Activated T-helper 17 cell treated with anti-CD3 and anti-CD28 coated beads, Interleukin-2, amount 50 U/mL, for 72 hours (primary cell): ENCODE results near the gene HYAL2. TPM values are rescaled to one million over a fixed set of nuclear protein-coding genes. Genes with fewer than 3 reads are reported as not detected.

ENCODE experiments used
- ATAC-seq: fragments of 150-1000 bp; cut with Tn5 transposase; replicated peaks from 2 replicates; pipeline ENCODE4 v1.10.0; 2021; ENCODE audit warnings: mild to moderate bottlenecking, moderate library complexity
- H3K27ac Mint-ChIP-seq: one replicate; pipeline ENCODE4 v1.8.0; 2022; ENCODE audit warnings: mixed read lengths
- H3K27me3 Mint-ChIP-seq: one replicate; pipeline ENCODE4 v1.8.0; 2022; ENCODE audit warnings: mixed read lengths
- H3K36me3 Mint-ChIP-seq: one replicate; pipeline ENCODE4 v1.8.0; 2022; ENCODE audit warnings: low read depth, mild to moderate bottlenecking, mixed read lengths
- H3K4me1 Mint-ChIP-seq: one replicate; pipeline ENCODE4 v1.8.0; 2022; ENCODE audit warnings: mixed read lengths
- H3K4me3 Mint-ChIP-seq: one replicate; pipeline ENCODE4 v1.8.0; 2022; ENCODE audit warnings: mild to moderate bottlenecking, mixed read lengths
- H3K9me3 Mint-ChIP-seq: one replicate; pipeline ENCODE4 v1.8.0; 2022; ENCODE audit warnings: mixed read lengths
- total RNA-seq, 2 donors: library from RNA; stranded (reverse); gene quantifications; one replicate each; pipeline ENCODE4 v1.2.3, GENCODE V29; 2022

The HYAL2 gene
- total RNA-seq: 1 to 10 TPM; 5.1 to 8.5 TPM

GRCh38 chr3:50322386-50323091, at the start of gene HYAL2:
HYAL2 (minus strand) TSS chr3:50322745; CDS start chr3:50320489, 2,256 bp downstream.
- H3K27me3 Mint-ChIP-seq: no peaks in the 10 kb centered on the region

GRCh38 chr3:50371133-50371685, 48.7 kb upstream of the HYAL2 start:
- Mint-ChIP-seq H3K27ac (no peak overlapping the region), H3K4me3 (no peak overlapping the region), H3K27me3 (no peaks in the 10 kb centered on the region), H3K4me1 (peaks cover 5% of the 10 kb centered on the region), H3K36me3 (no peaks in the 10 kb centered on the region), H3K9me3 (no peaks in the 10 kb centered on the region)
- ATAC-seq: no peak

More at GRCh38 chr3:50322386-50323091, at the start of gene HYAL2:
- ATAC-seq: no peak
- H3K4me3 Mint-ChIP-seq: peak within 1 kb of the TSS; percentile 88
- peak within 1 kb of the TSS; percentile 88 for H3K27ac Mint-ChIP-seq
- peaks cover 11% of the 10 kb centered on the region for H3K36me3 Mint-ChIP-seq
- H3K9me3 Mint-ChIP-seq: no peaks in the 10 kb centered on the region
- H3K4me1 Mint-ChIP-seq: peaks cover 11% of the 10 kb centered on the region

GRCh38 chr3:50370594-50370993, 48.0 kb upstream of the HYAL2 start:
- H3K4me1 Mint-ChIP-seq: peaks cover 5% of the 10 kb centered on the region
- no peak for ATAC-seq
- H3K27ac Mint-ChIP-seq: no peak overlapping the region

GRCh38 chr3:50369012-50369670, 46.6 kb upstream of the HYAL2 start:
- Mint-ChIP-seq H3K4me1 (peaks cover 5% of the 10 kb centered on the region), H3K27me3 (no peaks in the 10 kb centered on the region), H3K9me3 (no peaks in the 10 kb centered on the region), H3K27ac (no peak overlapping the region), H3K36me3 (no peaks in the 10 kb centered on the region), H3K4me3 (no peak overlapping the region)
- no peak for ATAC-seq

More at GRCh38 chr3:50370594-50370993, 48.0 kb upstream of the HYAL2 start:
- H3K9me3 Mint-ChIP-seq: no peaks in the 10 kb centered on the region
- H3K27me3 Mint-ChIP-seq: no peaks in the 10 kb centered on the region
- no peak overlapping the region for H3K4me3 Mint-ChIP-seq
- no peaks in the 10 kb centered on the region for H3K36me3 Mint-ChIP-seq

- Mint-ChIP-seq H3K27me3 (no peaks in the 10 kb centered on the region), H3K4me3 (peak overlapping the region; percentile 82), H3K27ac (peak overlapping the region; percentile 82), H3K36me3 (no peaks in the 10 kb centered on the region), H3K4me1 (peaks cover 5% of the 10 kb centered on the region), H3K9me3 (no peaks in the 10 kb centered on the region)
- no peak for ATAC-seq
Measured at GRCh38 chr3:50365842-50366220, 43.3 kb upstream of the HYAL2 start.

GRCh38 chr3:50365080-50365841, 42.7 kb upstream of the HYAL2 start:
- H3K4me1 Mint-ChIP-seq: peaks cover 5% of the 10 kb centered on the region
- peak overlapping the region; percentile 82 for H3K4me3 Mint-ChIP-seq
- no peaks in the 10 kb centered on the region for H3K36me3 Mint-ChIP-seq
- H3K27me3 Mint-ChIP-seq: no peaks in the 10 kb centered on the region
- peak; percentile 98 for ATAC-seq
- H3K27ac Mint-ChIP-seq: peak overlapping the region; percentile 82
- H3K9me3 Mint-ChIP-seq: no peaks in the 10 kb centered on the region

GRCh38 chr3:50364573-50365079, 42.1 kb upstream of the HYAL2 start:
- Mint-ChIP-seq H3K4me1 (peaks cover 5% of the 10 kb centered on the region), H3K4me3 (peak overlapping the region; percentile 82), H3K27me3 (no peaks in the 10 kb centered on the region), H3K9me3 (no peaks in the 10 kb centered on the region), H3K36me3 (no peaks in the 10 kb centered on the region), H3K27ac (no peak overlapping the region)
- ATAC-seq: peak; percentile 27

- Mint-ChIP-seq H3K4me3 (peak overlapping the region; percentile 93), H3K27ac (peak overlapping the region; percentile 97), H3K4me1 (peaks cover 15% of the 10 kb centered on the region), H3K27me3 (no peaks in the 10 kb centered on the region), H3K9me3 (no peaks in the 10 kb centered on the region), H3K36me3 (peaks cover 35% of the 10 kb centered on the region)
- ATAC-seq: peak; percentile 23
Measured at GRCh38 chr3:50359760-50360110, 37.2 kb upstream of the HYAL2 start.

- peak within 1 kb of the TSS; percentile 93 for H3K4me3 Mint-ChIP-seq
- no peaks in the 10 kb centered on the region for H3K27me3 Mint-ChIP-seq
- H3K27ac Mint-ChIP-seq: peak within 1 kb of the TSS; percentile 97
- H3K36me3 Mint-ChIP-seq: peaks cover 41% of the 10 kb centered on the region
- H3K4me1 Mint-ChIP-seq: peaks cover 15% of the 10 kb centered on the region
- peak; percentile 100 for ATAC-seq
- H3K9me3 Mint-ChIP-seq: no peaks in the 10 kb centered on the region
Measured at GRCh38 chr3:50358911-50359759, 36.6 kb upstream of the HYAL2 start, which contains the start of gene TMEM115. TMEM115 (minus strand) TSS chr3:50359521; CDS start chr3:50359063, 458 bp downstream.

- Mint-ChIP-seq H3K36me3 (peaks cover 47% of the 10 kb centered on the region), H3K27ac (peak overlapping the region; percentile 97), H3K9me3 (no peaks in the 10 kb centered on the region), H3K4me3 (peak overlapping the region; percentile 93), H3K4me1 (peaks cover 15% of the 10 kb centered on the region), H3K27me3 (no peaks in the 10 kb centered on the region)
- ATAC-seq: no peak
Measured at GRCh38 chr3:50358355-50358910, 35.9 kb upstream of the HYAL2 start.

- Mint-ChIP-seq H3K36me3 (peaks cover 56% of the 10 kb centered on the region), H3K9me3 (no peaks in the 10 kb centered on the region), H3K4me3 (peak overlapping the region; percentile 93), H3K27ac (peak overlapping the region; percentile 97), H3K27me3 (no peaks in the 10 kb centered on the region), H3K4me1 (peaks cover 15% of the 10 kb centered on the region)
- no peak for ATAC-seq
Measured at GRCh38 chr3:50357481-50357880, 34.9 kb upstream of the HYAL2 start.

GRCh38 chr3:50356553-50356952, 34.0 kb upstream of the HYAL2 start:
- no peak for ATAC-seq
- H3K9me3 Mint-ChIP-seq: no peaks in the 10 kb centered on the region
- peak overlapping the region; percentile 93 for H3K4me3 Mint-ChIP-seq
- peaks cover 64% of the 10 kb centered on the region for H3K36me3 Mint-ChIP-seq
- H3K27me3 Mint-ChIP-seq: no peaks in the 10 kb centered on the region
- H3K4me1 Mint-ChIP-seq: peaks cover 15% of the 10 kb centered on the region
- peak overlapping the region; percentile 97 for H3K27ac Mint-ChIP-seq

- no peaks in the 10 kb centered on the region for H3K27me3 Mint-ChIP-seq
- no peaks in the 10 kb centered on the region for H3K9me3 Mint-ChIP-seq
- H3K36me3 Mint-ChIP-seq: peaks cover 70% of the 10 kb centered on the region
- H3K27ac Mint-ChIP-seq: peak overlapping the region; percentile 97
- peaks cover 15% of the 10 kb centered on the region for H3K4me1 Mint-ChIP-seq
- peak overlapping the region; percentile 93 for H3K4me3 Mint-ChIP-seq
- no peak for ATAC-seq
Measured at GRCh38 chr3:50355829-50356552, 33.4 kb upstream of the HYAL2 start.
